ENCODE results near the gene CTTNBP2.

DNA sequence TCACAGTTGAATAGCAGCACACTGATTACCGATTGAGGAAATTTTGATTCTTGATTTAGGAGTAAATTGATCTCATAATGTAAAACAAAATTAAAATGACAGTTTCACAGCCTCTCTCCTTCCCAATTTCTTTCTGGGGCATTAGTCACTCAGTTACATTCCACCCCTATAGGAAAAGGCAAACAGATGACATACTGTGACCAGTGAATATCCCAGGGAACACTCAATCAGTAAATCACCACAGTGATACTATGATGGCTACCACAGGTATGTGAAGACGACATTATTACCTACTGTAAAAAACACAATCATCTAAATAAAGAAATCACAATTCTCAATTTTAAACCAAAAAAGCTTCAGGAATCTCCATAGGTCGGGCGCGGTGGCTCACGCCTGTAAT is 15.5 kb downstream of the CTTNBP2 start:
- TF ChIP-seq, protein P1, sequence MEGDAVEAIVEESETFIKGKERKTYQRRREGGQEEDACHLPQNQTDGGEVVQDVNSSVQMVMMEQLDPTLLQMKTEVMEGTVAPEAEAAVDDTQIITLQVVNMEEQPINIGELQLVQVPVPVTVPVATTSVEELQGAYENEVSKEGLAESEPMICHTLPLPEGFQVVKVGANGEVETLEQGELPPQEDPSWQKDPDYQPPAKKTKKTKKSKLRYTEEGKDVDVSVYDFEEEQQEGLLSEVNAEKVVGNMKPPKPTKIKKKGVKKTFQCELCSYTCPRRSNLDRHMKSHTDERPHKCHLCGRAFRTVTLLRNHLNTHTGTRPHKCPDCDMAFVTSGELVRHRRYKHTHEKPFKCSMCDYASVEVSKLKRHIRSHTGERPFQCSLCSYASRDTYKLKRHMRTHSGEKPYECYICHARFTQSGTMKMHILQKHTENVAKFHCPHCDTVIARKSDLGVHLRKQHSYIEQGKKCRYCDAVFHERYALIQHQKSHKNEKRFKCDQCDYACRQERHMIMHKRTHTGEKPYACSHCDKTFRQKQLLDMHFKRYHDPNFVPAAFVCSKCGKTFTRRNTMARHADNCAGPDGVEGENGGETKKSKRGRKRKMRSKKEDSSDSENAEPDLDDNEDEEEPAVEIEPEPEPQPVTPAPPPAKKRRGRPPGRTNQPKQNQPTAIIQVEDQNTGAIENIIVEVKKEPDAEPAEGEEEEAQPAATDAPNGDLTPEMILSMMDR (IDR thresholded peaks at IDR 0.05; ENCODE audit: poor library complexity, severe bottlenecking), result no peak
- no peak for TF ChIP-seq TAF1 (IDR thresholded peaks at IDR 0.05; ENCODE audit: low read depth)
- TF ChIP-seq POLR2AphosphoS5 (IDR thresholded peaks at IDR 0.05), result no peak
- no peak for TF ChIP-seq EZH2 (IDR thresholded peaks at IDR 0.05; ENCODE audit: borderline replicate concordance, insufficient read depth, low read length, poor library complexity, severe bottlenecking)
- no peak for TF ChIP-seq RAD21 (conservative IDR thresholded peaks at IDR 0.05)
- no peak for TF ChIP-seq EP300 (conservative IDR thresholded peaks at IDR 0.05; ENCODE audit: poor library complexity, severe bottlenecking)
- no peak for TF ChIP-seq MXI1 (conservative IDR thresholded peaks at IDR 0.05; ENCODE audit: poor library complexity, severe bottlenecking)
